GM23338 (cell line): ENCODE results near the gene GSDMA. TPM values are rescaled to one million over a fixed set of nuclear protein-coding genes. Genes with fewer than 3 reads are reported as not detected.

Source experiments
- ATAC-seq: fragments of 200-7000 bp; cut with Tn5 transposase; 3 replicates; pipeline ENCODE4 v1.9.1; 2020
- DNase-seq: peaks from one replicate; pipeline ENCODE4 v3.0.0-alpha.2; 2015; ENCODE audit warnings: low spot score
- H2AFZ ChIP-seq: fragments of 200-600 bp; sonication (generic); 2 replicates; pipeline ENCODE4 v1.8.0; 2016; ENCODE audit warnings: antibody characterized with exemption, mild to moderate bottlenecking, moderate library complexity
- H3F3A ChIP-seq: fragments of 200-600 bp; sonication (generic); replicated peaks from 2 replicates; pipeline ENCODE4 v1.8.0; 2017; ENCODE audit warnings: antibody characterized with exemption, mixed run types, low read depth
- H3K27ac ChIP-seq: fragments of 200-600 bp; sonication (generic); 2 replicates; pipeline ENCODE4 v1.6.1; 2016; ENCODE audit warnings: low read depth
- H3K27me3 ChIP-seq: fragments of 200-600 bp; sonication (generic); 2 replicates; pipeline ENCODE4 v1.8.0; 2016; ENCODE audit warnings: mild to moderate bottlenecking, mixed run types, moderate library complexity; ENCODE audit not compliant: insufficient read depth
- H3K36me3 ChIP-seq: fragments of 200-600 bp; sonication (generic); 2 replicates; pipeline ENCODE4 v1.8.0; 2016; ENCODE audit warnings: mild to moderate bottlenecking; ENCODE audit not compliant: insufficient read depth
- H3K4me1 ChIP-seq: fragments of 200-600 bp; sonication (generic); 2 replicates; pipeline ENCODE4 v1.8.0; 2016; ENCODE audit warnings: mild to moderate bottlenecking, moderate library complexity; ENCODE audit not compliant: insufficient read depth
- H3K4me2 ChIP-seq: fragments of 200-600 bp; sonication (generic); 2 replicates; pipeline ENCODE4 v1.7.1; 2017; ENCODE audit warnings: mixed run types
- H3K4me3 ChIP-seq: fragments of 200-600 bp; sonication (generic); 2 replicates; pipeline ENCODE4 v1.6.1; 2016; ENCODE audit warnings: mixed run types
- H3K79me2 ChIP-seq: fragments of 200-600 bp; sonication (generic); replicated peaks from 2 replicates; pipeline ENCODE4 v1.8.0; 2017; ENCODE audit warnings: mild to moderate bottlenecking; ENCODE audit not compliant: insufficient read depth
- H3K9me2 ChIP-seq: fragments of 200-600 bp; sonication (generic); 2 replicates; pipeline ENCODE4 v1.8.0; 2017; ENCODE audit not compliant: insufficient read depth
- H4K20me1 ChIP-seq: fragments of 200-600 bp; sonication (generic); replicated peaks from 2 replicates; pipeline ENCODE4 v1.8.0; 2017; ENCODE audit warnings: mild to moderate bottlenecking; ENCODE audit not compliant: insufficient read depth
- H3K27ac Mint-ChIP-seq: 2 replicates; pipeline ENCODE4 v1.8.0; 2020; ENCODE audit warnings: inconsistent platforms, mild to moderate bottlenecking, moderate library complexity, mixed read lengths
- H3K27me3 Mint-ChIP-seq: 3 replicates; pipeline ENCODE4 v1.8.0; 2022; ENCODE audit warnings: low read depth, mild to moderate bottlenecking, moderate library complexity, mixed read lengths, inconsistent platforms; ENCODE audit not compliant: insufficient read depth, poor library complexity
- H3K36me3 Mint-ChIP-seq: 3 replicates; pipeline ENCODE4 v1.8.0; 2021; ENCODE audit warnings: low read depth, mild to moderate bottlenecking, inconsistent platforms, moderate library complexity, mixed read lengths
- H3K4me1 Mint-ChIP-seq: 3 replicates; pipeline ENCODE4 v1.8.0; 2020; ENCODE audit warnings: mild to moderate bottlenecking, inconsistent platforms, mixed read lengths
- H3K4me3 Mint-ChIP-seq: 3 replicates; pipeline ENCODE4 v1.8.0; 2021; ENCODE audit warnings: moderate library complexity, mild to moderate bottlenecking, inconsistent platforms, mixed read lengths
- H3K9me3 Mint-ChIP-seq: 3 replicates; pipeline ENCODE4 v1.8.0; 2020; ENCODE audit warnings: moderate library complexity, mild to moderate bottlenecking, inconsistent platforms, mixed read lengths
- CREB1 ChIP-seq: fragments of 250-450 bp; sonication (Bioruptor Pico); IDR thresholded peaks from 2 replicates; pipeline ENCODE4 v1.5.0; 2020; ENCODE audit warnings: low read depth, mild to moderate bottlenecking, moderate library complexity
- EZH2 ChIP-seq: fragments of 200-600 bp; sonication (generic); IDR thresholded peaks from one replicate; pipeline ENCODE4 v1.8.0; 2017; ENCODE audit warnings: antibody characterized with exemption, mild to moderate bottlenecking, low read depth; ENCODE audit not compliant: unreplicated experiment
- JUNB ChIP-seq: IDR thresholded peaks from one replicate; pipeline ENCODE4 v1.6.1; 2016; ENCODE audit warnings: antibody characterized with exemption; ENCODE audit not compliant: unreplicated experiment
- NANOG ChIP-seq: IDR thresholded peaks from 2 replicates; pipeline ENCODE4 v1.6.1; 2016; ENCODE audit warnings: antibody characterized with exemption, borderline replicate concordance
- STAT1 ChIP-seq: IDR thresholded peaks from one replicate; pipeline ENCODE4 v1.6.1; 2016; ENCODE audit warnings: antibody characterized with exemption; ENCODE audit not compliant: unreplicated experiment
- ZNF114 ChIP-seq: fragments of 250-450 bp; sonication (Bioruptor Pico); IDR thresholded peaks from 2 replicates; pipeline ENCODE4 v1.5.0; 2020; ENCODE audit warnings: mild to moderate bottlenecking, moderate library complexity
- ZNF331 ChIP-seq: fragments of 250-450 bp; sonication (Bioruptor Pico); IDR thresholded peaks from 2 replicates; pipeline ENCODE4 v1.5.0; 2020; ENCODE audit warnings: low read depth, mild to moderate bottlenecking, moderate library complexity
- polyA plus RNA-seq: library from polyadenylated mRNA; unstranded; fragments of >200 nt; fragmentation: Nextera tagmentation; extraction: Ambion mirVana; gene quantifications from 2 replicates; pipeline ENCODE4 v1.2.1, GENCODE V29; 2016
- total RNA-seq: library from RNA; depleted of rRNA; stranded (reverse); fragments of >200 nt; shearing (Covaris generic); gene quantifications from 2 replicates; pipeline ENCODE4 v1.2.3, GENCODE V29; 2014
- TF ChIP-seq, protein P1 (sequence below): IDR thresholded peaks from 2 replicates; pipeline ENCODE4 v1.6.1; 2016; ENCODE audit warnings: antibody characterized with exemption
- TF ChIP-seq, protein P2 (sequence below): fragments of 250-450 bp; sonication (Bioruptor Pico); IDR thresholded peaks from 2 replicates; pipeline ENCODE4 v1.5.0; 2020; ENCODE audit warnings: mild to moderate bottlenecking, moderate library complexity

Gene GSDMA
- total and polyA plus RNA-seq, 2 experiments from 2014 or later: not detected

DNA sequence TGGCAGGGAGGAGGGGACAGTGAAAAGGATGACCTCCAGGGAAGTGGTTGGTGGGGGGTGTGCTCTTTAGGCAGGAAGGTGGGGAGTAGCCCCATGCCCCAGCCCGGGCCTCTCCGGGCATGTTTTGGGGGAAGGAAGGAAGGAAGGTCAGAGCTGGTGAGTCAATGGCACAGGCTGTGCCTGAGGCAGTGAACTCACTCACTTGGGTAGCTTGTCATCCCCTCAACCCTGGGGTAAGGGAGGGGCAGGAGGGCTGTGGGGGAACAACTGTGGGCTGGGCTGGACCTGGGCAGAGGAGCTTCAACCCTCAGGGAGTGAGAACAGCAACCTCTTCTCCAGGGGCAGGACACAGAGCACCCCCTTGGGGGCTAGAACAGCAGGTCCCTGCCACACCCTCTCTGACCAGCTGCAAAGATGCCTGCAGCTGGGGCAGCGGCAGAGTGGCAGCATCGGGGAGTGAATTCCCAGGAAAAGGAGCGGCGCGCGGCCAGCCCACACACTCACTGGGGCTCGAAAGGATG is 58.7 kb downstream of the GSDMA start:
- Histone ChIP-seq H3K4me1 (peaks cover 22% of the 10 kb centered on the region), H3K27ac (no peak overlapping the region), H3K79me2 (no peaks in the 10 kb centered on the region), H2AFZ (no peak overlapping the region), H4K20me1 (no peaks in the 10 kb centered on the region), H3K4me2 (no peak overlapping the region), H3K36me3 (peaks cover 15% of the 10 kb centered on the region; the same call in 1 of the 2 replicates), H3K27me3 (no peaks in the 10 kb centered on the region), H3K4me3 (no peak overlapping the region), H3K9me2 (no peaks in the 10 kb centered on the region), H3F3A (peaks cover 7% of the 10 kb centered on the region)
- Mint-ChIP-seq H3K27ac (peak overlapping the region; percentile 31; the same call in 1 of the 2 replicates), H3K27me3 (peaks cover 15% of the 10 kb centered on the region), H3K9me3 (no peaks in the 10 kb centered on the region), H3K36me3 (peaks cover 54% of the 10 kb centered on the region), H3K4me1 (peaks cover 30% of the 10 kb centered on the region), H3K4me3 (no peak overlapping the region; the same call in 2 of the 3 replicates)
- no peak for DNase-seq
- no peak for TF ChIP-seq EZH2
- TF ChIP-seq, protein P1, sequence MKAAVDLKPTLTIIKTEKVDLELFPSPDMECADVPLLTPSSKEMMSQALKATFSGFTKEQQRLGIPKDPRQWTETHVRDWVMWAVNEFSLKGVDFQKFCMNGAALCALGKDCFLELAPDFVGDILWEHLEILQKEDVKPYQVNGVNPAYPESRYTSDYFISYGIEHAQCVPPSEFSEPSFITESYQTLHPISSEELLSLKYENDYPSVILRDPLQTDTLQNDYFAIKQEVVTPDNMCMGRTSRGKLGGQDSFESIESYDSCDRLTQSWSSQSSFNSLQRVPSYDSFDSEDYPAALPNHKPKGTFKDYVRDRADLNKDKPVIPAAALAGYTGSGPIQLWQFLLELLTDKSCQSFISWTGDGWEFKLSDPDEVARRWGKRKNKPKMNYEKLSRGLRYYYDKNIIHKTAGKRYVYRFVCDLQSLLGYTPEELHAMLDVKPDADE: no peak
- no peak for TF ChIP-seq CREB1 (CRISPR knock-in tag)
- no peak for TF ChIP-seq ZNF331 (CRISPR knock-in tag)
- TF ChIP-seq NANOG: no peak
- no peak for TF ChIP-seq JUNB
- TF ChIP-seq STAT1: no peak
- TF ChIP-seq, protein P2, sequence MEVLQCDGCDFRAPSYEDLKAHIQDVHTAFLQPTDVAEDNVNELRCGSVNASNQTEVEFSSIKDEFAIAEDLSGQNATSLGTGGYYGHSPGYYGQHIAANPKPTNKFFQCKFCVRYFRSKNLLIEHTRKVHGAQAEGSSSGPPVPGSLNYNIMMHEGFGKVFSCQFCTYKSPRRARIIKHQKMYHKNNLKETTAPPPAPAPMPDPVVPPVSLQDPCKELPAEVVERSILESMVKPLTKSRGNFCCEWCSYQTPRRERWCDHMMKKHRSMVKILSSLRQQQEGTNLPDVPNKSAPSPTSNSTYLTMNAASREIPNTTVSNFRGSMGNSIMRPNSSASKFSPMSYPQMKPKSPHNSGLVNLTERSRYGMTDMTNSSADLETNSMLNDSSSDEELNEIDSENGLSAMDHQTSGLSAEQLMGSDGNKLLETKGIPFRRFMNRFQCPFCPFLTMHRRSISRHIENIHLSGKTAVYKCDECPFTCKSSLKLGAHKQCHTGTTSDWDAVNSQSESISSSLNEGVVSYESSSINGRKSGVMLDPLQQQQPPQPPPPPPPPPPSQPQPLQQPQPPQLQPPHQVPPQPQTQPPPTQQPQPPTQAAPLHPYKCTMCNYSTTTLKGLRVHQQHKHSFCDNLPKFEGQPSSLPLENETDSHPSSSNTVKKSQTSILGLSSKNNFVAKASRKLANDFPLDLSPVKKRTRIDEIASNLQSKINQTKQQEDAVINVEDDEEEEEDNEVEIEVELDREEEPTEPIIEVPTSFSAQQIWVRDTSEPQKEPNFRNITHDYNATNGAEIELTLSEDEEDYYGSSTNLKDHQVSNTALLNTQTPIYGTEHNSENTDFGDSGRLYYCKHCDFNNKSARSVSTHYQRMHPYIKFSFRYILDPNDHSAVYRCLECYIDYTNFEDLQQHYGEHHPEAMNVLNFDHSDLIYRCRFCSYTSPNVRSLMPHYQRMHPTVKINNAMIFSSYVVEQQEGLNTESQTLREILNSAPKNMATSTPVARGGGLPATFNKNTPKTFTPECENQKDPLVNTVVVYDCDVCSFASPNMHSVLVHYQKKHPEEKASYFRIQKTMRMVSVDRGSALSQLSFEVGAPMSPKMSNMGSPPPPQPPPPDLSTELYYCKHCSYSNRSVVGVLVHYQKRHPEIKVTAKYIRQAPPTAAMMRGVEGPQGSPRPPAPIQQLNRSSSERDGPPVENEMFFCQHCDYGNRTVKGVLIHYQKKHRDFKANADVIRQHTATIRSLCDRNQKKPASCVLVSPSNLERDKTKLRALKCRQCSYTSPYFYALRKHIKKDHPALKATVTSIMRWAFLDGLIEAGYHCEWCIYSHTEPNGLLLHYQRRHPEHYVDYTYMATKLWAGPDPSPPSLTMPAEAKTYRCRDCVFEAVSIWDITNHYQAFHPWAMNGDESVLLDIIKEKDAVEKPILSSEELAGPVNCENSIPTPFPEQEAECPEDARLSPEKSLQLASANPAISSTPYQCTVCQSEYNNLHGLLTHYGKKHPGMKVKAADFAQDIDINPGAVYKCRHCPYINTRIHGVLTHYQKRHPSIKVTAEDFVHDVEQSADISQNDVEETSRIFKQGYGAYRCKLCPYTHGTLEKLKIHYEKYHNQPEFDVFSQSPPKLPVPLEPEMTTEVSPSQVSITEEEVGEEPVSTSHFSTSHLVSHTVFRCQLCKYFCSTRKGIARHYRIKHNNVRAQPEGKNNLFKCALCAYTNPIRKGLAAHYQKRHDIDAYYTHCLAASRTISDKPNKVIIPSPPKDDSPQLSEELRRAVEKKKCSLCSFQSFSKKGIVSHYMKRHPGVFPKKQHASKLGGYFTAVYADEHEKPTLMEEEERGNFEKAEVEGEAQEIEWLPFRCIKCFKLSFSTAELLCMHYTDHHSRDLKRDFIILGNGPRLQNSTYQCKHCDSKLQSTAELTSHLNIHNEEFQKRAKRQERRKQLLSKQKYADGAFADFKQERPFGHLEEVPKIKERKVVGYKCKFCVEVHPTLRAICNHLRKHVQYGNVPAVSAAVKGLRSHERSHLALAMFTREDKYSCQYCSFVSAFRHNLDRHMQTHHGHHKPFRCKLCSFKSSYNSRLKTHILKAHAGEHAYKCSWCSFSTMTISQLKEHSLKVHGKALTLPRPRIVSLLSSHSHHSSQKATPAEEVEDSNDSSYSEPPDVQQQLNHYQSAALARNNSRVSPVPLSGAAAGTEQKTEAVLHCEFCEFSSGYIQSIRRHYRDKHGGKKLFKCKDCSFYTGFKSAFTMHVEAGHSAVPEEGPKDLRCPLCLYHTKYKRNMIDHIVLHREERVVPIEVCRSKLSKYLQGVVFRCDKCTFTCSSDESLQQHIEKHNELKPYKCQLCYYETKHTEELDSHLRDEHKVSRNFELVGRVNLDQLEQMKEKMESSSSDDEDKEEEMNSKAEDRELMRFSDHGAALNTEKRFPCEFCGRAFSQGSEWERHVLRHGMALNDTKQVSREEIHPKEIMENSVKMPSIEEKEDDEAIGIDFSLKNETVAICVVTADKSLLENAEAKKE (CRISPR knock-in tag): no peak
- no peak for TF ChIP-seq ZNF114 (CRISPR knock-in tag)
- ATAC-seq: no peak
